ENCODE measurements around the gene SEMA6B. TPM values are rescaled to one million over a fixed set of nuclear protein-coding genes. Genes with fewer than 3 reads are reported as not detected.

Gene SEMA6B
- total and polyA plus RNA-seq, 2 of the 8 experiments (the other 6 are each of a cell fraction or from before 2014, with no cell fraction given): 31.3 to 54.4 TPM

DNA sequence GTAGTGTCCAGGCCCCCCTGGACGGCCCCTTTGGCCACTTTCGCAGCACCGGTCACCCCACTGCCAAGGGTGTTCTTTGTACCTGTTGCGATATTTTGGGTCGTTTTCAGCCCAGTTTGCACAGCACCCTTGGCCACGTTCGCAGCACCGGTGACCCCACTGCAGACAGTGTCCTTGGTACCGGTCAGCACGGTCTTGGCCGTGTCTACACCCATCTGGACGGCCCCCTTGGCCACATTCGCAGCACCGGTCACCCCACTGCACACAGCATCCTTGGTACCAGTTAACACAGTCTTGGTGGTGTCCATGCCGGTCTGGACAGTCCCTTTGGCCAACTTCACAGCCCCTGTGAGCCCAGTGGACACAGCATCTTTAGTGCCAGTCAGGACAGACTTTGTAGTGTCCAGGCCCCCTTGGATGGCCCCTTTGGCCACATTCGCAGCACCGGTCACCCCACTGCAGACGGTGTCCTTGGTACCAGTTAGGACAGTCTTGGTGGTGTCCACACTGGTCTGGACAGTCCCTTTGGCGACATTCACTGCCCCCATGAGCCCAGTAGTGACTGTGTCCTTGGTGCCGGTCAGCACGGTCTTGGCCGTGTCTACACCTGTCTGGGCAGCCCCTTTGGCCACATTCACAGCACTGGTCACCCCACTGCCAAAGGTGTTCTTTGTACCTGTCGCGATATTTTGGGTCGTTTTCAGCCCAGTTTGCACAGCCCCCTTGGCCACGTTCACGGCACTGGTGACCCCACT, 48.0 kb downstream of the SEMA6B start:
- Histone ChIP-seq H3K4me2 (ENCODE audit: insufficient read depth in 1 of 2, low read depth in 2 of 2, low read length in 2 of 2) (no peak overlapping the region), H3K4ac (replicated peaks; ENCODE audit: insufficient read length, low read depth, low read length) (no peak overlapping the region), H3K4me1 (replicated peaks in 1 of 4; ENCODE audit: control insufficient read depth in 3 of 4, insufficient read depth in 4 of 4, low read length in 3 of 4) (peaks cover 0 to 1% (median 0%) of the 10 kb centered on the region in 4 experiments; a peak in 1 of 7 replicates), H3K14ac (ENCODE audit: insufficient read length) (no peak overlapping the region), H3K23me2 (ENCODE audit: low read depth, low read length) (no peaks in the 10 kb centered on the region), H3K27ac (ENCODE audit: low read depth, low read length) (no peak overlapping the region), H2BK20ac (ENCODE audit: low read length) (no peak overlapping the region), H4K91ac (replicated peaks; ENCODE audit: insufficient read length, low read length) (no peak overlapping the region), H2AK5ac (ENCODE audit: low read depth, low read length) (no peak overlapping the region), H4K8ac (ENCODE audit: extremely low read depth, insufficient read depth, low read length) (no peak overlapping the region), H3K18ac (ENCODE audit: extremely low read depth, low read length) (no peak overlapping the region), H3K4me3 (ENCODE audit: extremely low read depth in 1 of 4, insufficient read depth in 2 of 4, low read depth in 3 of 4, low read length in 4 of 4) (no peak overlapping the region), H4K5ac (ENCODE audit: insufficient read length, low read depth, low read length) (no peak overlapping the region), H2AFZ (ENCODE audit: low read length) (no peak overlapping the region), H3K79me1 (ENCODE audit: low read depth, low read length) (peaks cover 2% of the 10 kb centered on the region; the same call in 1 of the 2 replicates), H3K23ac (ENCODE audit: insufficient read length) (no peak overlapping the region), H4K20me1 (replicated peaks in 1 of 2; ENCODE audit: control insufficient read depth in 1 of 2, insufficient read depth in 2 of 2, low read length in 2 of 2) (peaks cover 7 to 8% of the 10 kb centered on the region in 2 experiments), H2BK15ac (ENCODE audit: low read length) (no peak overlapping the region), H3K79me2 (ENCODE audit: control insufficient read depth in 1 of 2, insufficient read depth in 2 of 2, low read length in 2 of 2) (no peaks in the 10 kb centered on the region), H2BK12ac (ENCODE audit: low read depth, low read length) (no peak overlapping the region), H3K36me3 (ENCODE audit: control insufficient read depth in 2 of 4, insufficient read depth in 4 of 4, low read length in 3 of 4) (no peaks in the 10 kb centered on the region; a peak in 1 of 8 replicates), H3K9ac (replicated peaks in 1 of 4; ENCODE audit: extremely low read depth in 1 of 4, low read depth in 3 of 4, low read length in 3 of 4) (no peak overlapping the region), H3K9me3 (ENCODE audit: insufficient read depth in 2 of 2, low read depth in 1 of 2, low read length in 1 of 2) (no peaks in the 10 kb centered on the region), H3K27me3 (replicated peaks in 1 of 4; ENCODE audit: control insufficient read depth in 3 of 4, extremely low read depth in 1 of 4, insufficient read depth in 3 of 4, low read length in 3 of 4) (peaks cover 4 to 51% (median 36%) of the 10 kb centered on the region in 4 experiments), H2BK5ac (ENCODE audit: low read depth, low read length) (0 out of 2 replicates have a peak overlapping the region, but pooled peaks have one; percentile 54), H3K56ac (replicated peaks; ENCODE audit: insufficient read length, low read depth, low read length) (no peak overlapping the region), H2BK120ac (replicated peaks; ENCODE audit: low read depth, low read length) (no peak overlapping the region)
- FAIRE-seq (no peak), DNase-seq (ENCODE audit: low read depth in 1 of 2, low spot score in 2 of 2) (no peak)
- POLR2A ChIA-PET (ENCODE audit: partially characterized antibody): no interaction called here
- CTCF ChIA-PET (ENCODE audit: partially characterized antibody): no interaction called here
- TF ChIP-seq RFX5 (IDR thresholded peaks at IDR 0.05; ENCODE audit: borderline replicate concordance, low read depth, low read length): no peak
- no peak for TF ChIP-seq KDM4A (IDR thresholded peaks at IDR 0.05; ENCODE audit: low read depth, low read length, severe bottlenecking)
- TF ChIP-seq SAP30 (IDR thresholded peaks at IDR 0.05; ENCODE audit: insufficient read depth, insufficient replicate concordance, low read length): no peak
- no peak for TF ChIP-seq GABPA (IDR thresholded peaks at IDR 0.05; ENCODE audit: borderline replicate concordance, insufficient read depth, low read length)
- no peak for TF ChIP-seq RAD21 (IDR thresholded peaks at IDR 0.05 in 1 of 2, conservative IDR thresholded peaks at IDR 0.05 in 1 of 2; ENCODE audit: low read depth in 2 of 2, low read length in 2 of 2)
- TF ChIP-seq, protein P1, sequence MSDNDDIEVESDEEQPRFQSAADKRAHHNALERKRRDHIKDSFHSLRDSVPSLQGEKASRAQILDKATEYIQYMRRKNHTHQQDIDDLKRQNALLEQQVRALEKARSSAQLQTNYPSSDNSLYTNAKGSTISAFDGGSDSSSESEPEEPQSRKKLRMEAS (IDR thresholded peaks at IDR 0.05): no peak
- TF ChIP-seq MAFK (IDR thresholded peaks at IDR 0.05; ENCODE audit: low read depth, low read length): no peak
- no peak for TF ChIP-seq HDAC2 (IDR thresholded peaks at IDR 0.05; ENCODE audit: borderline replicate concordance in 1 of 2, low read depth in 2 of 2, low read length in 2 of 2)
- no peak for TF ChIP-seq KDM5A (IDR thresholded peaks at IDR 0.05; ENCODE audit: low read length)
- TF ChIP-seq, protein P2, sequence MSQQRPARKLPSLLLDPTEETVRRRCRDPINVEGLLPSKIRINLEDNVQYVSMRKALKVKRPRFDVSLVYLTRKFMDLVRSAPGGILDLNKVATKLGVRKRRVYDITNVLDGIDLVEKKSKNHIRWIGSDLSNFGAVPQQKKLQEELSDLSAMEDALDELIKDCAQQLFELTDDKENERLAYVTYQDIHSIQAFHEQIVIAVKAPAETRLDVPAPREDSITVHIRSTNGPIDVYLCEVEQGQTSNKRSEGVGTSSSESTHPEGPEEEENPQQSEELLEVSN (IDR thresholded peaks at IDR 0.05): no peak
- WGBS, 2 experiments (ENCODE audit: extremely low coverage in 1 of 2, insufficient coverage in 1 of 2, insufficient read length in 1 of 2, insufficient replicate concordance in 2 of 2, low coverage in 1 of 2, low lambda C conversion rate in 2 of 2, missing lambda C conversion rate in 1 of 2): 85% methylated on average over 27 of the region's 27 CpGs; no CpG with 5 or more reads in 1 of the 2 experiments

Data from H1 (cell line).